ENCODE results near the gene APOBEC4.
"Not testable (repeated sequence)": the region's sequence is repeated elsewhere in the genome, so short reads cannot be mapped to it uniquely, and the experiment has no call there.

The APOBEC4 gene

GRCh38 chr1:183620311-183620710 lies 32.8 kb downstream of the APOBEC4 start:
- H3K27ac ChIP-seq (replicated peaks), result no peak overlapping the region
- no peak for DNase-seq (ENCODE audit: low read depth in 1 of 2, low spot score in 1 of 2)
- TF ChIP-seq REST (IDR thresholded peaks at IDR 0.05; ENCODE audit: insufficient replicate concordance, low read depth) (no peak), SPI1 (IDR thresholded peaks at IDR 0.05; ENCODE audit: borderline replicate concordance, low read depth) (no peak), GABPA (IDR thresholded peaks at IDR 0.05; ENCODE audit: low read depth) (no peak), POLR2AphosphoS5 (IDR thresholded peaks at IDR 0.05; ENCODE audit: low read depth) (no peak)
- TF ChIP-seq, protein P1, sequence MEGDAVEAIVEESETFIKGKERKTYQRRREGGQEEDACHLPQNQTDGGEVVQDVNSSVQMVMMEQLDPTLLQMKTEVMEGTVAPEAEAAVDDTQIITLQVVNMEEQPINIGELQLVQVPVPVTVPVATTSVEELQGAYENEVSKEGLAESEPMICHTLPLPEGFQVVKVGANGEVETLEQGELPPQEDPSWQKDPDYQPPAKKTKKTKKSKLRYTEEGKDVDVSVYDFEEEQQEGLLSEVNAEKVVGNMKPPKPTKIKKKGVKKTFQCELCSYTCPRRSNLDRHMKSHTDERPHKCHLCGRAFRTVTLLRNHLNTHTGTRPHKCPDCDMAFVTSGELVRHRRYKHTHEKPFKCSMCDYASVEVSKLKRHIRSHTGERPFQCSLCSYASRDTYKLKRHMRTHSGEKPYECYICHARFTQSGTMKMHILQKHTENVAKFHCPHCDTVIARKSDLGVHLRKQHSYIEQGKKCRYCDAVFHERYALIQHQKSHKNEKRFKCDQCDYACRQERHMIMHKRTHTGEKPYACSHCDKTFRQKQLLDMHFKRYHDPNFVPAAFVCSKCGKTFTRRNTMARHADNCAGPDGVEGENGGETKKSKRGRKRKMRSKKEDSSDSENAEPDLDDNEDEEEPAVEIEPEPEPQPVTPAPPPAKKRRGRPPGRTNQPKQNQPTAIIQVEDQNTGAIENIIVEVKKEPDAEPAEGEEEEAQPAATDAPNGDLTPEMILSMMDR (IDR thresholded peaks at IDR 0.05; ENCODE audit: insufficient read depth, low read length), result no peak
- H3K4me3 ChIP-seq (replicated peaks; ENCODE audit: insufficient read depth, low read length), result no peak overlapping the region
- H3K27me3 ChIP-seq (ENCODE audit: insufficient read depth, poor library complexity, severe bottlenecking), result no peaks in the 10 kb centered on the region

DNA sequence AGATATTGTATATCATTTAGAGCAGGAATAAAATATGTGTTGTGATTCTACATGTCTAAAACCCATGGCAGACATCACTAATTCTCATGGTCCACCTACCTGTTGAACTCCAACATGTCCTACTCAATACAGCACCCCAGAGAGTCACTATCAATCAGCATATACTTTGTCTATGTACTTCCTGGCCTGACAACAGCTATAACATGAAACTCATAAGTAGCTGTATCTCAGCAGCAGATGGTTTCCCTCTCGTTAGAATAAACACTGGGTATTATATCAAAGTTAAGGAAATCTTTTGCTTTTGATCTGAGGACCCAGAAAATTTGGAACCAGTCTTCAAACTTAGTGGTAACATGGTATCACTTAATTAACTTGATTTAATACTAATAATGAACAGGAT lies 33.3 kb downstream of the APOBEC4 start:
- Histone ChIP-seq H3K4me3 (replicated peaks; ENCODE audit: insufficient read depth, low read length) (no peak overlapping the region), H3K27ac (replicated peaks) (no peak overlapping the region), H3K27me3 (ENCODE audit: insufficient read depth, poor library complexity, severe bottlenecking) (no peaks in the 10 kb centered on the region)
- no peak for TF ChIP-seq REST (IDR thresholded peaks at IDR 0.05; ENCODE audit: insufficient replicate concordance, low read depth)
- TF ChIP-seq GABPA (IDR thresholded peaks at IDR 0.05; ENCODE audit: low read depth), result no peak
- TF ChIP-seq POLR2AphosphoS5 (IDR thresholded peaks at IDR 0.05; ENCODE audit: low read depth), result no peak
- TF ChIP-seq SPI1 (IDR thresholded peaks at IDR 0.05; ENCODE audit: borderline replicate concordance, low read depth), result no peak
- TF ChIP-seq, protein P1 (IDR thresholded peaks at IDR 0.05; ENCODE audit: insufficient read depth, low read length), result no peak
- DNase-seq (ENCODE audit: low read depth in 1 of 2, low spot score in 1 of 2), result no peak

DNA sequence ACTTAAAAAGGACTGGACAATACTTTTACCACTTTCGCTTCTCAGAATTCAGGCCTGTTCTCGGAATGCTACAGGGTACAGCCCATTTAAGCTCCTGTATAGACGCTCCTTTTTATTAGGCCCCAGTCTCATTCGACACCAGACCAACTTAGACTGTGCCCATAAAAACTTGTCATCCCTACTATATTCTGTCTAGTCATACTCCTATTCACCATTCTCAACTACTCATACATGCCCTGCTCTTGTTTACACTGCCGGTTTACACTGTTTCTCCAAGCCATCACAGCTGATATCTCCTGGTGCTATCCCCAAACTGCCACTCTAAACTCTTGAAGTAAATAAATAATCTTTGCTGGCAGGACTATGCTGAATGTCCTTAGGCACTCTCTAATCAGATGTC lies 34.9 kb downstream of the APOBEC4 start:
- H3K27ac ChIP-seq (replicated peaks); DNase-seq (ENCODE audit: low read depth in 1 of 2, low spot score in 1 of 2); H3K4me3 ChIP-seq (replicated peaks; ENCODE audit: insufficient read depth, low read length); H3K27me3 ChIP-seq (ENCODE audit: insufficient read depth, poor library complexity, severe bottlenecking): not testable (repeated sequence)

DNA sequence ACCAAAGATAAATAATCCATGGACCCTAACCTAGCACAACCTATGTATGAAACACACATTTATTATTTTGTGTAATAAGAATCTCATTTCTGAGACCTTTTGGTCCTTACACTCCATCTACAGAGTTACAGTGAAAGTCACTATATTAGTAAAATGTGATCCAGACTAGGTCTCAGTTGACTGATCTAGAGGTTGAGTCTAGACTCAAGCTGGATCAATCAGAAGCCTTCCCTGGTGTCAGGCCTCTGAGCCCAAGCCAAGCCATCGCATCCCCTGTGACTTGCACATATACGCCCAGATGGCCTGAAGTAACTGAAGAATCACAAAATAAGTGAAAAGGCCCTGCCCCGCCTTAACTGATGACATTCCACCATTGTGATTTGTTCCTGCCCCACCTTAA lies 40.1 kb downstream of the APOBEC4 start:
- H3K4me3 ChIP-seq (replicated peaks; ENCODE audit: insufficient read depth, low read length); H3K27ac ChIP-seq (replicated peaks); H3K27me3 ChIP-seq (ENCODE audit: insufficient read depth, poor library complexity, severe bottlenecking); DNase-seq (ENCODE audit: low read depth in 1 of 2, low spot score in 1 of 2): not testable (repeated sequence)

- no peak for DNase-seq (ENCODE audit: low read depth in 1 of 2, low spot score in 1 of 2)
- no peak overlapping the region for H3K27ac ChIP-seq (replicated peaks)
- no peaks in the 10 kb centered on the region for H3K27me3 ChIP-seq (ENCODE audit: insufficient read depth, poor library complexity, severe bottlenecking)
- H3K4me3 ChIP-seq (replicated peaks; ENCODE audit: insufficient read depth, low read length), result no peak overlapping the region
- TF ChIP-seq, protein P1 (IDR thresholded peaks at IDR 0.05; ENCODE audit: insufficient read depth, low read length), result no peak
- TF ChIP-seq POLR2AphosphoS5 (IDR thresholded peaks at IDR 0.05; ENCODE audit: low read depth) (no peak), REST (IDR thresholded peaks at IDR 0.05; ENCODE audit: insufficient replicate concordance, low read depth) (no peak), GABPA (IDR thresholded peaks at IDR 0.05; ENCODE audit: low read depth) (no peak), SPI1 (IDR thresholded peaks at IDR 0.05; ENCODE audit: borderline replicate concordance, low read depth) (no peak)
These were observed 40.7 kb downstream of the APOBEC4 start for GRCh38 chr1:183612407-183612806.
